HepG2 (cell line): ENCODE data around the gene ASTN2. TPM values are rescaled to one million over a fixed set of nuclear protein-coding genes. Genes with fewer than 3 reads are reported as not detected.

Experiments
- ATAC-seq: fragments of 200-7000 bp; cut with Tn5 transposase; 3 replicates; pipeline ENCODE4 v1.9.1; 2020; ENCODE audit warnings: mild to moderate bottlenecking, moderate library complexity
- BruUV-seq: library from RNA; stranded (reverse); fragments of 400-500 nt; replicated peaks from 2 replicates; lab custom pipeline; 2021; lab: Mats Ljungman, UMichigan
- CTCF ChIA-PET: fragments of 300-600 bp; formaldehyde crosslinking; extraction: SDS; loops from one replicate; lab custom pipeline; 2021; ENCODE audit warnings: low total read pairs, inconsistent platforms, low intra/inter-chr PET ratio; lab: Yijun Ruan, JAX
- POLR2A ChIA-PET: fragments of 350-600 bp; sonication (Branson Sonifier 250); formaldehyde crosslinking; loops from one replicate; lab custom pipeline; 2020; ENCODE audit warnings: antibody characterized with exemption, inconsistent platforms; lab: Yijun Ruan, JAX
- DNase-seq: peaks from one replicate; pipeline ENCODE4 v3.0.0-alpha.2; 2015; ENCODE audit warnings: low spot score
- FAIRE-seq: peaks from 3 replicates; lab custom pipeline; 2011; peaks lifted over from hg19 to GRCh38; lab: Jason Lieb, UNC
- H2AFZ ChIP-seq: one replicate; pipeline ENCODE4 v1.6.1; 2011; ENCODE audit warnings: low read length, inconsistent platforms
- H3K27ac ChIP-seq: fragments of 300-600 bp; 3 replicates; pipeline ENCODE4 v1.8.0; 2011; ENCODE audit warnings: mixed run types, mild to moderate bottlenecking, mixed read lengths, low read length, inconsistent platforms; ENCODE audit not compliant: insufficient read depth; ENCODE audit errors: extremely low read length
- H3K27me3 ChIP-seq, 2 experiments: fragments of 200-600 bp in 1 of 2; 2 replicates in 1 of 2; 3 replicates in 1 of 2; pipeline versions ENCODE4 v1.6.0 to v1.8.0; 2011; ENCODE audit warnings: low read length in 2 of 2, mild to moderate bottlenecking in 2 of 2, moderate library complexity in 2 of 2, inconsistent platforms in 1 of 2; ENCODE audit not compliant: insufficient read depth in 2 of 2, control insufficient read depth in 1 of 2
- H3K36me3 ChIP-seq, 2 experiments: fragments of 200-600 bp in 1 of 2; replicated peaks in 1 of 2; 2 replicates in 1 of 2; 3 replicates in 1 of 2; pipeline versions ENCODE4 v1.5.1 to v1.8.0; 2011; ENCODE audit warnings: low read length in 2 of 2, inconsistent platforms in 1 of 2; ENCODE audit not compliant: insufficient read depth in 2 of 2, control insufficient read depth in 1 of 2
- H3K4me1 ChIP-seq: 2 replicates; pipeline ENCODE4 v1.5.1; 2012; ENCODE audit warnings: low read length, inconsistent platforms; ENCODE audit not compliant: insufficient read depth
- H3K4me2 ChIP-seq: 2 replicates; pipeline ENCODE4 v1.6.0; 2011; ENCODE audit warnings: low read depth, low read length, inconsistent platforms
- H3K4me3 ChIP-seq, 3 experiments: fragments of 200-600 bp in 1 of 3; sonication (generic), shearing (Covaris generic) in 1 of 3; replicated peaks in 1 of 3; 2 replicates each; pipeline ENCODE4 v1.5.1; 2011 to 2016; ENCODE audit warnings: low read length in 3 of 3, inconsistent platforms in 2 of 3, low read depth in 2 of 3, mild to moderate bottlenecking in 2 of 3, control low read depth in 1 of 3, mixed read lengths in 1 of 3; ENCODE audit not compliant: insufficient read depth in 1 of 3
- H3K79me2 ChIP-seq: one replicate; pipeline ENCODE4 v1.6.1; 2011; ENCODE audit warnings: low read length, inconsistent platforms; ENCODE audit not compliant: insufficient read depth
- H3K9ac ChIP-seq: 2 replicates; pipeline ENCODE4 v1.6.0; 2011; ENCODE audit warnings: mild to moderate bottlenecking, low read depth, low read length, inconsistent platforms; ENCODE audit not compliant: insufficient read depth
- H3K9me3 ChIP-seq: 2 replicates; pipeline ENCODE4 v1.5.1; 2012; ENCODE audit warnings: mild to moderate bottlenecking, low read length
- H4K20me1 ChIP-seq: 2 replicates; pipeline ENCODE4 v1.6.0; 2011; ENCODE audit warnings: inconsistent platforms, mild to moderate bottlenecking, low read length, moderate library complexity; ENCODE audit not compliant: insufficient read depth
- AGO2 ChIP-seq: fragments of 200-400 bp; formaldehyde crosslinking; optimal IDR thresholded peaks from 2 replicates; pipeline ENCODE3; 2017; ENCODE audit warnings: mild to moderate bottlenecking, low read depth, low read length, moderate library complexity
- GABPB1 ChIP-seq: IDR thresholded peaks from 2 replicates; pipeline ENCODE4 v1.6.1; 2016; ENCODE audit warnings: mild to moderate bottlenecking, missing genetic modification reagents, moderate library complexity, missing compliant biosample characterization
- NR0B2 ChIP-seq: sonication (generic); formaldehyde crosslinking; IDR thresholded peaks from 2 replicates; pipeline ENCODE4 v1.4.0; 2020; ENCODE audit warnings: mild to moderate bottlenecking, missing genetic modification reagents
- PRPF4 ChIP-seq: fragments of 200-400 bp; formaldehyde crosslinking; IDR thresholded peaks from 2 replicates; pipeline ENCODE4 v1.6.1; 2016; ENCODE audit warnings: low read length, low read depth; ENCODE audit not compliant: poor library complexity, severe bottlenecking
- RFXANK ChIP-seq: IDR thresholded peaks from 2 replicates; pipeline ENCODE4 v1.6.1; 2016
- ZBTB14 ChIP-seq: sonication (generic); formaldehyde crosslinking; IDR thresholded peaks from 2 replicates; pipeline ENCODE4 v1.4.0; 2020; ENCODE audit warnings: missing genetic modification reagents
- ZBTB33 ChIP-seq: sonication (generic); formaldehyde crosslinking; IDR thresholded peaks from 2 replicates; pipeline ENCODE4 v1.4.0; 2020; ENCODE audit warnings: missing genetic modification reagents
- ZFY ChIP-seq: sonication (generic); formaldehyde crosslinking; IDR thresholded peaks from 2 replicates; pipeline ENCODE4 v1.4.0; 2020; ENCODE audit warnings: missing genetic modification reagents
- ZNF670 ChIP-seq: sonication (generic); formaldehyde crosslinking; IDR thresholded peaks from 2 replicates; pipeline ENCODE4 v1.8.0; 2022; ENCODE audit warnings: mild to moderate bottlenecking, missing genetic modification reagents, borderline replicate concordance
- ZNF784 ChIP-seq: sonication (generic); formaldehyde crosslinking; IDR thresholded peaks from 2 replicates; pipeline ENCODE4 v1.5.1; 2020; ENCODE audit warnings: missing genetic modification reagents, mild to moderate bottlenecking, borderline replicate concordance
- WGBS: methylation state at CpG from one replicate; pipeline ENCODE4 v1.1.6; 2017; ENCODE audit warnings: low lambda C conversion rate; 5-methylcytosine and 5-hydroxymethylcytosine counted together
- in situ Hi-C: cut with HindIII; loops from 2 replicates; pipeline ENCODE4 v1.10.0; 2017; ENCODE audit warnings: low pct_unique_long_range_greater_than_20kb; ENCODE audit not compliant: extremely low pct_ligation_motif_present
- intact Hi-C: fragments of 100-400 bp; cut with micrococcal nuclease; formaldehyde crosslinking; loops from one replicate; pipeline ENCODE4 v1.10.0; 2022; ENCODE audit not compliant: unreplicated experiment
- polyA plus RNA-seq, 8 experiments: library from polyadenylated mRNA; depleted of rRNA in 3 of 8; stranded (reverse) in 7 of 8; unstranded in 1 of 8; fragments of >200 nt; fragmentation: Illumina TruSeq in 4 of 8; extraction: Trizol in 4 of 8; gene quantifications; 2 replicates each; pipeline versions ENCODE4 v1.2.1 to v1.2.3, GENCODE V29; 2011 to 2016; ENCODE audit warnings: low read depth in 4 of 8, missing spikeins in 1 of 8, mixed read lengths in 1 of 8; ENCODE audit not compliant: insufficient read depth in 1 of 8
- total RNA-seq, 5 experiments: library from RNA; depleted of rRNA; stranded (reverse); fragments of >200 nt; fragmentation: Illumina TruSeq; extraction: Trizol; gene quantifications; 2 replicates each; pipeline ENCODE4 v1.2.3, GENCODE V29; 2016; ENCODE audit warnings: low read depth in 1 of 5

The ASTN2 gene
- total and polyA plus RNA-seq, 2 of the 13 experiments (the other 11 are each of a cell fraction or from before 2014, with no cell fraction given) = 5.2 to 13.5 TPM

GRCh38 chr9:117444501-117444900, 29.6 kb upstream of the ASTN2 start:
- no TSS peak for BruUV-seq
- H3K4me1 ChIP-seq = no peaks in the 10 kb centered on the region
- no peaks in the 10 kb centered on the region for H3K79me2 ChIP-seq
- no peaks in the 10 kb centered on the region for H3K36me3 ChIP-seq
- DNase-seq (no peak), FAIRE-seq (no peak), ATAC-seq (no peak)
- no peak overlapping the region for H3K4me2 ChIP-seq
- POLR2A ChIA-PET = no interaction called here
- in situ Hi-C loops = no loop called here
- H3K4me3 ChIP-seq = no peak overlapping the region
- TF ChIP-seq PRPF4 (no peak), AGO2 (no peak), ZFY (CRISPR knock-in tag) (no peak), ZBTB14 (CRISPR knock-in tag) (no peak), ZNF784 (CRISPR knock-in tag) (no peak), NR0B2 (CRISPR knock-in tag) (no peak), ZBTB33 (no peak), GABPB1 (CRISPR knock-in tag) (no peak), ZNF670 (CRISPR knock-in tag) (no peak), RFXANK (no peak)
- H3K9me3 ChIP-seq = no peaks in the 10 kb centered on the region
- H3K9ac ChIP-seq = no peak overlapping the region
- WGBS = 0% methylated on average over 1 of the region's 4 CpGs
- H3K27me3 ChIP-seq = no peaks in the 10 kb centered on the region
- CTCF ChIA-PET = no interaction called here
- intact Hi-C loops = no loop called here
- no peak overlapping the region for H3K27ac ChIP-seq
- no peak overlapping the region for H2AFZ ChIP-seq
- H4K20me1 ChIP-seq = no peaks in the 10 kb centered on the region
